Astrocyte (in vitro differentiated cells and primary cell): Measurements from ENCODE around the gene HECW1.

Experiments
- CTCF ChIP-seq: IDR thresholded peaks from 2 replicates; pipeline ENCODE4 v1.5.1; 2011; ENCODE audit warnings: low read depth, mild to moderate bottlenecking, inconsistent platforms, low read length, moderate library complexity; ENCODE audit not compliant: insufficient read depth
- EZH2 ChIP-seq: IDR thresholded peaks from 2 replicates; pipeline ENCODE4 v1.6.1; 2012; ENCODE audit warnings: mild to moderate bottlenecking, low read length, inconsistent platforms; ENCODE audit not compliant: insufficient read depth

GRCh38 chr7:43379210-43379609, 266.8 kb downstream of the HECW1 start:
- no peak for TF ChIP-seq CTCF
- no peak for TF ChIP-seq EZH2
